Measurements from ENCODE around the gene OR52M1. TPM values are rescaled to one million over a fixed set of nuclear protein-coding genes. Genes with fewer than 3 reads are reported as not detected.

Gene OR52M1
- total and polyA plus RNA-seq, 12 donors = not detected

DNA sequence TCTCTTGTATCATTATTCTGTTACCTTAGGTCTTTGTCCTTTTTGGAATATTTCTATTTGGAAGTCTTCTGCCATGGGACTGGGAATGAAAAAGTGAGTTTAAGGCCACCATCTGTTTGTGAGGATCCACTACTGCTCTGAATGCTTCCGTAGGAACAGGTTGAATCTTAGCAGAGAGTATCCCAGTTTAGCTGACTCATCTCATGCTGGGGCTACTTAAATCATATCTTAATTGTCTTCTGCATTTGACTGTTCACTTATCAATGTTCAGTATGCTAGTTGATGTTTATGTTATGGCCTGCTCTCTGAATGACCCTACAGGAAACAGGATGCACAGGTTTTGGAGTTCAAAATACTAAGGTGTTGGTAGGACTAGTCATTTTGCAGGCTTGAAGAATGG is 35.1 kb downstream of the OR52M1 start:
- Histone ChIP-seq H3K4me1 (no peaks in the 10 kb centered on the region), H3K27me3 (peaks cover 0 to 21% (median 5%) of the 10 kb centered on the region in 7 donors), H3K4me3 (no peak overlapping the region), H3K36me3 (no peaks in the 10 kb centered on the region), H3K9me3 (no peaks in the 10 kb centered on the region), H3K27ac (no peak overlapping the region)
- TF ChIP-seq, protein P1, sequence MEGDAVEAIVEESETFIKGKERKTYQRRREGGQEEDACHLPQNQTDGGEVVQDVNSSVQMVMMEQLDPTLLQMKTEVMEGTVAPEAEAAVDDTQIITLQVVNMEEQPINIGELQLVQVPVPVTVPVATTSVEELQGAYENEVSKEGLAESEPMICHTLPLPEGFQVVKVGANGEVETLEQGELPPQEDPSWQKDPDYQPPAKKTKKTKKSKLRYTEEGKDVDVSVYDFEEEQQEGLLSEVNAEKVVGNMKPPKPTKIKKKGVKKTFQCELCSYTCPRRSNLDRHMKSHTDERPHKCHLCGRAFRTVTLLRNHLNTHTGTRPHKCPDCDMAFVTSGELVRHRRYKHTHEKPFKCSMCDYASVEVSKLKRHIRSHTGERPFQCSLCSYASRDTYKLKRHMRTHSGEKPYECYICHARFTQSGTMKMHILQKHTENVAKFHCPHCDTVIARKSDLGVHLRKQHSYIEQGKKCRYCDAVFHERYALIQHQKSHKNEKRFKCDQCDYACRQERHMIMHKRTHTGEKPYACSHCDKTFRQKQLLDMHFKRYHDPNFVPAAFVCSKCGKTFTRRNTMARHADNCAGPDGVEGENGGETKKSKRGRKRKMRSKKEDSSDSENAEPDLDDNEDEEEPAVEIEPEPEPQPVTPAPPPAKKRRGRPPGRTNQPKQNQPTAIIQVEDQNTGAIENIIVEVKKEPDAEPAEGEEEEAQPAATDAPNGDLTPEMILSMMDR (IDR thresholded peaks at IDR 0.05) = no peak
- WGBS, 2 donors = 93 to 95% methylated on average over 1 of the region's 1 CpG
- DNase-seq (no peak), ATAC-seq (no peak)
- intact Hi-C loops (cut with DNase I) = no loop called here

DNA sequence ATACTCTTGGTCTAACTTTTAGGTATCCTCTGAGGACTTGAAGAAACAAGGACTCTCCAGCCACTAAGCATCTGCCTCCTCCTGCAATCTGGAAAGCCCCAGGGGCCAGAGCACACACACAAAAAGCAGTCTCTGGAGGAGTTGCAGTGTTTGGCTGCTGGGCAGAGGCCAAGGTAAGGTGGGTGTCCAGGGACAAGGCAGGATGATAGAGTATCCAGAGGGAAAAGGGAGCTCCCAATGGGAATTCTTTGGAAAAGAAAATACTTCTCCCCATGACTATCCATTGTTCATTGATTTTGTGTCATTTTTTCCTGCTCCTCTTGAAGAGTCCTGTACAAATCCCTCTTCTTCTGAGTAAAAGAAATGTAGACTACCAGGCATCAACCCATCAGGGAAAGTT is 36.5 kb downstream of the OR52M1 start, which contains the start of gene OR52I2:
TSS of gene OR52I2 (plus strand) at position 301 of the 400 bp plus-strand sequence.
- DNase-seq = no peak
- H3K4me1 ChIP-seq = no peaks in the 10 kb centered on the region

DNA sequence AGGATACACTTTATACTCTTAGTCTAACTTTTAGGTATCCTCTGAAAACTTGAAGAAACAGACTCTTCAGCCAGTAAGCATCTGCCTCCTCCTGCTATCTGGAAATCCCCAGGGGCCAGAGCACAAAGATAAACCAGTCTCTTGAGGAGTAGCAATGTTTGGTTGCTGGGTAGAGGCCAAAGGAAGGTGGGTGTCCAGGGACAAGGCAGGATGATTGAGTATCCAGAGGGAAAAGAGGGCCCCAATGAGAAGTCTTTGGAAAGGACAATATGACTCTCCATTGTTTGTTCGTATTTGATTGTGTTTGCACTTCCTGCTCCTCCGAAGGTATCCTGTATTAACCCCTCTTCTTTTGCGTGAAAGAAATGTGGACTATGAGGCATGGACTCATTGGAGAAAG is 44.0 kb downstream of the OR52M1 start:
- Histone ChIP-seq H3K36me3 (no peaks in the 10 kb centered on the region), H3K27ac (no peak overlapping the region), H3K9me3 (no peaks in the 10 kb centered on the region), H3K27me3 (peaks cover 0 to 10% (median 0%) of the 10 kb centered on the region in 7 donors), H3K4me3 (no peak overlapping the region), H3K4me1 (peaks cover 0 to 8% (median 0%) of the 10 kb centered on the region in 9 donors)
- ATAC-seq (no peak), DNase-seq (no peak)
- WGBS, 2 donors = 59 to 60% methylated on average over 3 of the region's 3 CpGs
- TF ChIP-seq, protein P1 (IDR thresholded peaks at IDR 0.05) = no peak
- intact Hi-C loops (cut with DNase I) = no loop called here

More for the DNA sequence above, 36.5 kb downstream of the OR52M1 start, which contains the start of gene OR52I2:
- Histone ChIP-seq H3K9me3 (no peaks in the 10 kb centered on the region), H3K36me3 (no peaks in the 10 kb centered on the region), H3K27me3 (peaks cover 0 to 18% (median 5%) of the 10 kb centered on the region in 7 donors), H3K4me3 (no peak within 1 kb of the TSS), H3K27ac (no peak within 1 kb of the TSS)
- intact Hi-C loops (cut with DNase I) = no loop called here
- ATAC-seq = no peak
- TF ChIP-seq, protein P1 (IDR thresholded peaks at IDR 0.05) = no peak

DNA sequence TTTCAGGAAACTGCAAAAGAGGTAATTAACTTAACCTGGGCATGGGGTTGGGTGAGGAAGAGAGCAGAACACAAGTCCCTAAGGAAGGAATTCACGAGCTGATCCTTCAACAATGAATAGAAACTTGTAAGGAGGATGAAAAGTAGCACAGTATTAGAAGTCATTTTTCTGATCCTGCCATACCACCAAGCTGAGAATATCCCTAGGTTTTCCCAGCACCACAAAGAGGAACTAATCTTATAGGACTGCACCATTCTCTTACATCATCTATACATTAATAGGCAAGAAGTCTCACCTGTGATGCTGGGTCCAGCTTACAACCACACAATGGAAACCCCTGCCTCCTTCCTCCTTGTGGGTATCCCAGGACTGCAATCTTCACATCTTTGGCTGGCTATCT is 48.7 kb downstream of the OR52M1 start, which contains the start of gene OR52I1:
TSS of gene OR52I1 (plus strand) at position 301 of the 400 bp plus-strand sequence. CDS start at position 301, 0 bp downstream.
- H3K4me3 ChIP-seq = no peak within 1 kb of the TSS
- H3K27me3 ChIP-seq = no peaks in the 10 kb centered on the region
- TF ChIP-seq, protein P1 (IDR thresholded peaks at IDR 0.05) = no peak
- peaks cover 0 to under 1% (median 0%) of the 10 kb centered on the region in 9 donors for H3K4me1 ChIP-seq
- no peak within 1 kb of the TSS for H3K27ac ChIP-seq
- no peaks in the 10 kb centered on the region for H3K9me3 ChIP-seq
- intact Hi-C loops (cut with DNase I) = no loop called here
- no peak for DNase-seq
- peaks cover 0 to 35% (median under 1%) of the 10 kb centered on the region in 9 donors for H3K36me3 ChIP-seq
- no peak for ATAC-seq
- 65 to 77% methylated on average over 1 of the region's 1 CpG for WGBS, 2 donors

Other genes with a start within 250 kb of the OR52M1 start
- not detected for gene OR52B4, start 176.8 kb upstream of the OR52M1 start, total RNA-seq
- gene OR52B4, start 176.8 kb upstream of the OR52M1 start, polyA plus RNA-seq = not detected
- 10 to 100 TPM in 2 of 10 donors, 1 to 10 TPM in 8; 4.4 to 36.8 (median 7.4) TPM for gene TRIM21, start 151.5 kb upstream of the OR52M1 start, total RNA-seq
- 10 to 100 TPM in 1 of 2 donors, 1 to 10 TPM in 1; 8.5 to 12.0 TPM for gene TRIM21, start 151.5 kb upstream of the OR52M1 start, polyA plus RNA-seq
- under 1 TPM in 2 of 10 donors, not detected in 8; 0.23 to 0.26 TPM for gene OR52K2, start 95.9 kb upstream of the OR52M1 start, total RNA-seq
- not detected for gene OR52K2, start 95.9 kb upstream of the OR52M1 start, polyA plus RNA-seq
- not detected for gene OR52K1, start 62.5 kb upstream of the OR52M1 start, total RNA-seq
- gene OR52K1, start 62.5 kb upstream of the OR52M1 start, polyA plus RNA-seq = not detected
- gene OR52I2, start 36.6 kb downstream of the OR52M1 start, total RNA-seq = not detected
- not detected for gene OR52I2, start 36.6 kb downstream of the OR52M1 start, polyA plus RNA-seq
- not detected for gene OR52I1, start 48.8 kb downstream of the OR52M1 start, total RNA-seq
- not detected for gene OR52I1, start 48.8 kb downstream of the OR52M1 start, polyA plus RNA-seq
- gene TRIM68, start 63.0 kb downstream of the OR52M1 start, total RNA-seq = 10 to 100 TPM in 6 of 10 donors, 1 to 10 TPM in 4; 6.4 to 12.8 (median 10.5) TPM
- gene TRIM68, start 63.0 kb downstream of the OR52M1 start, polyA plus RNA-seq = 1 to 10 TPM; 3.5 to 5.3 TPM
- not detected for gene OR51D1, start 92.3 kb downstream of the OR52M1 start, total RNA-seq
- gene OR51D1, start 92.3 kb downstream of the OR52M1 start, polyA plus RNA-seq = not detected
- 1 to 10 TPM in 9 of 10 donors, under 1 TPM in 1; 0.68 to 3.4 (median 1.6) TPM for gene OR51E1, start 98.8 kb downstream of the OR52M1 start, total RNA-seq
- gene OR51E1, start 98.8 kb downstream of the OR52M1 start, polyA plus RNA-seq = 1 to 10 TPM; 2.3 to 2.6 TPM
- gene OR51E2, start 152.7 kb downstream of the OR52M1 start, total RNA-seq = under 1 TPM in 4 of 10 donors, not detected in 6; 0.12 to 0.25 (median 0.16) TPM
- under 1 TPM; 0.07 to 0.25 TPM for gene OR51E2, start 152.7 kb downstream of the OR52M1 start, polyA plus RNA-seq
- gene MMP26, start 159.6 kb downstream of the OR52M1 start, total RNA-seq = not detected
- not detected for gene MMP26, start 159.6 kb downstream of the OR52M1 start, polyA plus RNA-seq
- not detected for gene OR51F1, start 224.7 kb downstream of the OR52M1 start, total RNA-seq
- not detected for gene OR51F1, start 224.7 kb downstream of the OR52M1 start, polyA plus RNA-seq

All from heart right ventricle (tissue), 16 donors.